Measurements from ENCODE around the gene COL11A2.

Gene COL11A2

GRCh38 chr6:33206027-33206863, 14.0 kb upstream of the COL11A2 start:
- no peak for DNase-seq (ENCODE audit: low spot score)

GRCh38 chr6:33205191-33206026, 13.1 kb upstream of the COL11A2 start:
- peak; percentile 26 for DNase-seq (ENCODE audit: low spot score)

GRCh38 chr6:33204415-33205190, 12.3 kb upstream of the COL11A2 start, which contains the start of gene HSD17B8:
HSD17B8 (plus strand) TSS chr6:33204655; CDS start chr6:33204669, 14 bp downstream.
- peak; percentile 92 for DNase-seq (ENCODE audit: low spot score)

GRCh38 chr6:33204165-33204414, 11.8 kb upstream of the COL11A2 start:
- no peak for DNase-seq (ENCODE audit: low spot score)

GRCh38 chr6:33203443-33204164, 11.3 kb upstream of the COL11A2 start:
- no peak for DNase-seq (ENCODE audit: low spot score)

- DNase-seq (ENCODE audit: low spot score) = no peak
Measured at GRCh38 chr6:33202799-33203198, 10.5 kb upstream of the COL11A2 start.

- DNase-seq (ENCODE audit: low spot score) = no peak
Measured at GRCh38 chr6:33201935-33202334, 9.7 kb upstream of the COL11A2 start.

- DNase-seq (ENCODE audit: low spot score) = no peak
Measured at GRCh38 chr6:33201147-33201545, 8.9 kb upstream of the COL11A2 start.

GRCh38 chr6:33200219-33201146, 8.2 kb upstream of the COL11A2 start, which contains the start of the genes RXRB and SLC39A7:
RXRB (minus strand) TSS chr6:33200665; CDS start chr6:33200476, 189 bp downstream.
SLC39A7 (plus strand) TSS chr6:33200867; CDS start chr6:33201246, 379 bp downstream.
- peak; percentile 97 for DNase-seq (ENCODE audit: low spot score)

GRCh38 chr6:33199687-33200218, 7.5 kb upstream of the COL11A2 start:
- DNase-seq (ENCODE audit: low spot score) = peak; percentile 86

- peak; percentile 13 for DNase-seq (ENCODE audit: low spot score)
Measured at GRCh38 chr6:33198853-33199436, 6.7 kb upstream of the COL11A2 start.

GRCh38 chr6:33198159-33198852, 6.0 kb upstream of the COL11A2 start:
- no peak for DNase-seq (ENCODE audit: low spot score)

- DNase-seq (ENCODE audit: low spot score) = peak; percentile 86
Measured at GRCh38 chr6:33197431-33198048, 5.3 kb upstream of the COL11A2 start.

- no peak for DNase-seq (ENCODE audit: low spot score)
Measured at GRCh38 chr6:33195304-33196165, 3.3 kb upstream of the COL11A2 start.

- no peak for DNase-seq (ENCODE audit: low spot score)
Measured at GRCh38 chr6:33194431-33194979, 2.2 kb upstream of the COL11A2 start.

- no peak for DNase-seq (ENCODE audit: low spot score)
Measured at GRCh38 chr6:33193619-33194018, 1.4 kb upstream of the COL11A2 start.

Measured in hematopoietic multipotent progenitor cell treated with erythropoietin and hydrocortisone succinate and interleukin-3 and kit ligand, for 17 days (in vitro differentiated cells).